Measurements from ENCODE around the gene CDIPT. TPM values are rescaled to one million over a fixed set of nuclear protein-coding genes. Genes with fewer than 3 reads are reported as not detected.

CDIPT gene
- total RNA-seq, 1 experiment from 2014 or later, result 60.5 TPM

DNA sequence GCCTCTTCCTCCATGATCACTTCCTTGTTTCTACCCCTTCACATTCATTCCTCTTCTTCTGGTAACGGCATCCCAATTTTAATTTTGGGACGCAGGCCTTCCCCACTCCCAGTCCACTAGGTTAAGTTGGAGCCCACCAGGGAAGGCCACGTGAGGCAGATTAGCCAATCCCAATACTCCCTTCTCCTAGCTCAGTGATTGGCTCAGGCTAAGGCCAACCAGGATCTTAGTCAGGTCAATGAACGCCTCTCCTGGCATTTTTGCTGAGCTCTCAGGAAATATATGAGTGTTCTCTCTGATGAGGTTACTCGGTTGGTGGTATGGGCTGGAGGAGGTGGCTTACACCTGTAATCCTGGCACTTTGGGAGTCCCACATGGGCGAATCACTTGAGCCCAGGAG is 21.0 kb upstream of the CDIPT start:
- CTCF ChIA-PET, result no interaction called here
- POLR2A ChIA-PET (ENCODE audit: unreplicated experiment), result no interaction called here
- DNase-seq (no peak), ATAC-seq (no peak)
- TF ChIP-seq, protein P1, sequence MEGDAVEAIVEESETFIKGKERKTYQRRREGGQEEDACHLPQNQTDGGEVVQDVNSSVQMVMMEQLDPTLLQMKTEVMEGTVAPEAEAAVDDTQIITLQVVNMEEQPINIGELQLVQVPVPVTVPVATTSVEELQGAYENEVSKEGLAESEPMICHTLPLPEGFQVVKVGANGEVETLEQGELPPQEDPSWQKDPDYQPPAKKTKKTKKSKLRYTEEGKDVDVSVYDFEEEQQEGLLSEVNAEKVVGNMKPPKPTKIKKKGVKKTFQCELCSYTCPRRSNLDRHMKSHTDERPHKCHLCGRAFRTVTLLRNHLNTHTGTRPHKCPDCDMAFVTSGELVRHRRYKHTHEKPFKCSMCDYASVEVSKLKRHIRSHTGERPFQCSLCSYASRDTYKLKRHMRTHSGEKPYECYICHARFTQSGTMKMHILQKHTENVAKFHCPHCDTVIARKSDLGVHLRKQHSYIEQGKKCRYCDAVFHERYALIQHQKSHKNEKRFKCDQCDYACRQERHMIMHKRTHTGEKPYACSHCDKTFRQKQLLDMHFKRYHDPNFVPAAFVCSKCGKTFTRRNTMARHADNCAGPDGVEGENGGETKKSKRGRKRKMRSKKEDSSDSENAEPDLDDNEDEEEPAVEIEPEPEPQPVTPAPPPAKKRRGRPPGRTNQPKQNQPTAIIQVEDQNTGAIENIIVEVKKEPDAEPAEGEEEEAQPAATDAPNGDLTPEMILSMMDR (conservative IDR thresholded peaks at IDR 0.05; ENCODE audit: low read depth, low read length), result no peak
- no peak for TF ChIP-seq EZH2 (IDR thresholded peaks at IDR 0.05; ENCODE audit: low read length, unreplicated experiment)
- TF ChIP-seq EZH2phosphoT487 (IDR thresholded peaks at IDR 0.05; ENCODE audit: borderline replicate concordance, low read length), result no peak
- Histone ChIP-seq H3K4me2 (ENCODE audit: low read length) (no peak overlapping the region), H3K36me3 (ENCODE audit: low read depth, low read length) (no peaks in the 10 kb centered on the region), H3K9ac (ENCODE audit: low read length) (no peak overlapping the region), H2AFZ (ENCODE audit: low read length) (no peak overlapping the region), H3K4me1 (ENCODE audit: insufficient read depth, low read length) (no peaks in the 10 kb centered on the region), H3K9me3 (ENCODE audit: low read length) (no peaks in the 10 kb centered on the region), H3K9me2 (replicated peaks; ENCODE audit: low read length) (no peaks in the 10 kb centered on the region), H3K4me3 (ENCODE audit: low read length) (no peak overlapping the region), H3F3A (ENCODE audit: low read length, unreplicated experiment) (no peaks in the 10 kb centered on the region), H3K27me3 (ENCODE audit: low read length) (no peaks in the 10 kb centered on the region), H3K27ac (ENCODE audit: low read length) (no peak overlapping the region), H3K79me2 (ENCODE audit: low read length) (no peaks in the 10 kb centered on the region), H4K20me1 (ENCODE audit: low read length) (no peaks in the 10 kb centered on the region)
- intact Hi-C loops (cut with micrococcal nuclease), result no loop called here
- no TSS peak for BruUV-seq (replicated peaks)

DNA sequence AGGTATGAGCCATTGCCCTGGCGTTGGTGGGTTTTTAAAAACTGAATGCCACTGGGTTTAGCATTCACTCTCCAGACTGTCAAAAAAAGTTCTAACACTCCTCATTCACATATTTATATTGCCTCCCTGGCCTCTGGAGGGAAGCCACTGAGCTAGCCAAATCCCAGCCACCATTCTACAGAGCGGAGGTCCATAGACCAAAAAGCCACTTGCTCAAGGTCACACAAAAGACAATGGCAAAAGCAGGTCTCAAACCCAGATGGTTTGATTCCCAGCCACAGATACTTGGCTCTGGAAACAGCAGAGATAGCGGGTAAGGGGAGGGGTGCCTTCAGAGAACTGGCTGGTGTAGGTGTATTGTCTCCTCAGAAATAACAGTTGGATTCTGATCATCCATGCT is 18.0 kb upstream of the CDIPT start:
- intact Hi-C loops (cut with micrococcal nuclease), result no loop called here
- H3K4me1 ChIP-seq (ENCODE audit: insufficient read depth, low read length), result no peaks in the 10 kb centered on the region
- POLR2A ChIA-PET (ENCODE audit: unreplicated experiment), result no interaction called here
- no peaks in the 10 kb centered on the region for H3K27me3 ChIP-seq (ENCODE audit: low read length)
- H2AFZ ChIP-seq (ENCODE audit: low read length), result no peak overlapping the region
- H3K9me3 ChIP-seq (ENCODE audit: low read length), result no peaks in the 10 kb centered on the region
- DNase-seq, result no peak
- BruUV-seq (replicated peaks), result no TSS peak
- no peaks in the 10 kb centered on the region for H4K20me1 ChIP-seq (ENCODE audit: low read length)
- TF ChIP-seq EZH2phosphoT487 (IDR thresholded peaks at IDR 0.05; ENCODE audit: borderline replicate concordance, low read length), result no peak
- TF ChIP-seq, protein P1 (conservative IDR thresholded peaks at IDR 0.05; ENCODE audit: low read depth, low read length), result no peak
- TF ChIP-seq EZH2 (IDR thresholded peaks at IDR 0.05; ENCODE audit: low read length, unreplicated experiment), result no peak
- ATAC-seq, result no peak
- CTCF ChIA-PET, result no interaction called here
- no peaks in the 10 kb centered on the region for H3K79me2 ChIP-seq (ENCODE audit: low read length)
- no peak overlapping the region for H3K4me2 ChIP-seq (ENCODE audit: low read length)
- H3K4me3 ChIP-seq (ENCODE audit: low read length), result no peak overlapping the region
- no peaks in the 10 kb centered on the region for H3F3A ChIP-seq (ENCODE audit: low read length, unreplicated experiment)
- H3K9me2 ChIP-seq (replicated peaks; ENCODE audit: low read length), result no peaks in the 10 kb centered on the region
- H3K9ac ChIP-seq (ENCODE audit: low read length), result no peak overlapping the region
- H3K36me3 ChIP-seq (ENCODE audit: low read depth, low read length), result no peaks in the 10 kb centered on the region
- no peak overlapping the region for H3K27ac ChIP-seq (ENCODE audit: low read length)

GRCh38 chr16:29878172-29878571 is 15.1 kb upstream of the CDIPT start:
- ATAC-seq (no peak), DNase-seq (no peak)
- Histone ChIP-seq H3F3A (ENCODE audit: low read length, unreplicated experiment) (no peaks in the 10 kb centered on the region), H3K9me3 (ENCODE audit: low read length) (no peaks in the 10 kb centered on the region), H3K4me2 (ENCODE audit: low read length) (no peak overlapping the region), H3K9me2 (replicated peaks; ENCODE audit: low read length) (no peaks in the 10 kb centered on the region), H3K27me3 (ENCODE audit: low read length) (no peaks in the 10 kb centered on the region), H4K20me1 (ENCODE audit: low read length) (no peaks in the 10 kb centered on the region), H3K36me3 (ENCODE audit: low read depth, low read length) (no peaks in the 10 kb centered on the region), H3K4me3 (ENCODE audit: low read length) (no peak overlapping the region), H3K79me2 (ENCODE audit: low read length) (no peaks in the 10 kb centered on the region), H3K4me1 (ENCODE audit: insufficient read depth, low read length) (no peaks in the 10 kb centered on the region), H3K27ac (ENCODE audit: low read length) (no peak overlapping the region), H2AFZ (ENCODE audit: low read length) (no peak overlapping the region), H3K9ac (ENCODE audit: low read length) (no peak overlapping the region)
- POLR2A ChIA-PET (ENCODE audit: unreplicated experiment), result interaction anchor here (0.7 kb wide), 1 partner anchor 111 kb away, joined by 4 read pairs; no protein-coding TSS in a partner anchor
- intact Hi-C loops (cut with micrococcal nuclease), result no loop called here
- TF ChIP-seq, protein P1 (conservative IDR thresholded peaks at IDR 0.05; ENCODE audit: low read depth, low read length), result no peak
- TF ChIP-seq EZH2 (IDR thresholded peaks at IDR 0.05; ENCODE audit: low read length, unreplicated experiment) (no peak), EZH2phosphoT487 (IDR thresholded peaks at IDR 0.05; ENCODE audit: borderline replicate concordance, low read length) (no peak)
- no TSS peak for BruUV-seq (replicated peaks)
- CTCF ChIA-PET, result no interaction called here
